Stomach (tissue), 9 donors: ENCODE data around the gene KLF9. TPM values are rescaled to one million over a fixed set of nuclear protein-coding genes. Genes with fewer than 3 reads are reported as not detected.

ENCODE experiments used
- DNase-seq, 2 donors: peaks; one replicate each; pipeline versions ENCODE4 v3.0.0 to v3.0.0-alpha.2; 2013 to 2019
- H3K27ac ChIP-seq, 5 donors: fragments of 200-600 bp in 4 of 5; sonication (generic) in 4 of 5; one replicate each; pipeline ENCODE4 v1.5.1; 2013 to 2019; ENCODE audit warnings: mild to moderate bottlenecking in 1 of 5, moderate library complexity in 1 of 5
- H3K27me3 ChIP-seq, 3 donors: fragments of 200-600 bp; sonication (generic); one replicate each; pipeline ENCODE4 v1.5.1; 2017 to 2019; ENCODE audit warnings: mixed run types in 1 of 3
- H3K36me3 ChIP-seq, 4 donors: fragments of 200-600 bp; sonication (generic); 1 replicate in 3 of 4; 2 replicates in 1 of 4; pipeline ENCODE4 v1.5.1; 2016 to 2019
- H3K4me1 ChIP-seq, 4 donors: fragments of 200-600 bp; sonication (generic); one replicate each; pipeline ENCODE4 v1.5.1; 2016 to 2019
- H3K4me3 ChIP-seq, 4 donors: fragments of 200-600 bp; sonication (generic) in 3 of 4; one replicate each; pipeline ENCODE4 v1.5.1; 2016 to 2019; ENCODE audit warnings: mild to moderate bottlenecking in 1 of 4
- H3K9me3 ChIP-seq, 4 donors: fragments of 200-600 bp; sonication (generic); one replicate each; pipeline ENCODE4 v1.5.1; 2016 to 2019
- EP300 ChIP-seq: sonication (generic); formaldehyde crosslinking; IDR thresholded peaks from one replicate; pipeline ENCODE4 v1.6.1; 2017; ENCODE audit warnings: antibody characterized with exemption
- POLR2A ChIP-seq, 4 donors: fragments of 450-650 bp; IDR thresholded peaks; one replicate each; pipeline ENCODE4 v1.6.1; 2016; ENCODE audit warnings: antibody characterized with exemption in 4 of 4, control low read depth in 2 of 4, mild to moderate bottlenecking in 1 of 4, moderate library complexity in 1 of 4
- POLR2AphosphoS5 ChIP-seq, 3 donors: sonication (generic); formaldehyde crosslinking; IDR thresholded peaks; one replicate each; pipeline ENCODE4 v1.6.1; 2016; ENCODE audit warnings: antibody characterized with exemption in 3 of 3
- WGBS, 5 donors: extraction: QIAGEN DNeasy Blood & Tissue Kit in 3 of 5; methylation state at CpG; one replicate each; pipeline versions ENCODE4 v1.1.5 to v1.1.7; 2013 to 2018; 5-methylcytosine and 5-hydroxymethylcytosine counted together
- intact Hi-C: fragments of 100-400 bp; cut with DNase I; formaldehyde crosslinking; loops from one replicate; pipeline ENCODE4 v1.15.1; 2023; ENCODE audit warnings: low total_unique reads
- polyA plus RNA-seq, 3 donors: library from polyadenylated mRNA; stranded (reverse); fragments of 200-250 nt; gene quantifications; one replicate each; pipeline ENCODE4 v1.2.3, GENCODE V29; 2013
- total RNA-seq, 5 donors: library from RNA; depleted of rRNA; stranded (reverse); fragments of >200 nt; gene quantifications; one replicate each; pipeline versions ENCODE4 v1.1.0 to v1.2.3, GENCODE V29; 2014 to 2016
- TF ChIP-seq, protein P1 (sequence below), 7 experiments: fragments of 450-650 bp in 4 of 7; fragments of 200-600 bp in 3 of 7; sonication (generic) in 3 of 7; IDR thresholded peaks; one replicate each; pipeline ENCODE4 v1.5.1; 2016 to 2019; ENCODE audit warnings: antibody characterized with exemption in 7 of 7, control low read depth in 2 of 7, mild to moderate bottlenecking in 1 of 7
- donor health status: healthy with polysubstance abuse.
- donor health status: Bipolar disorder and iron deficiency.
- donor health status: healthy.

KLF9 gene
- total and polyA plus RNA-seq, 8 donors = 27.9 to 174 (median 55.8) TPM

DNA sequence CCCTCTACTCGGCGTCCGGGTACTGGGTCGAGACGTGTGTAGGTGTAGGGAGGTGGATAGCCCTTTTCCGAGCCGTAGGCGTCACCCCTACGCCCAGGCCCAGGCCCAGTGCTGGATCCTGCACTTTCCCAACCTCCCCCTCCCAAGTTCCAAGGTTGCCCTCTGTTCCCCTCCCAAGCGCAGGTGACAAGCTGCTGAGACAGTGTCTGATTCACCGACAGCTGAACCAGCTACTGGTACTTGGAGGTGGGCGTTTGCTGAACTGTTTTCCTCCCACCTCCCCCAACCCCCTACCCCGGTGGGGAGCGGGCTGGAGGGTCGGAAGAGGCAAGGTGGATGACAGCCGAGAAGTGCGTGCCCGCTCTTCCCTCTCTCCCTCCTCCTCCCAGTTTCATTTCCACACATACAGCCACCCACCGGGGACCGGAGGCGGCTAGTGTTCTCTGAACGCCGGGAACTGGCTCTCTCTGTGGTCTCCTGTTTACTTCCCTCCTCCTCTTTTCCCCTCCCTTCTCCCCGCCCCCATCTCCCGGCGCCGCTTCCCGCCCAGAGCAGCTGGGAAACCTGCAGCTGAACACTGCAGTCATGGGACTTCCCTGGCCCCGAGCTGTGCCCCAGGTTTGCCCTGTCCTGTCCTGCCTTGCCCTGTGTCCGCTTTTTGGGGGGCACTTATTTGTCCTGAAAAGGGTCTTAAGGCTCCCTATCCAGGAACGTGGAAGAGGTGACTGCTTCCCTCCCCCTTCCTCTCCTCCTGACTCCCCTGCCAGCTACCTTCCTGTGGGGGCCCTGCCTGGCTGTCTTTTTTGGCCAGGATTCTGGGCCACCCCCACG is 6.2 kb upstream of the KLF9 start:
- 0 to 1% (median 1%) methylated on average over 31 to 32 of the region's 32 CpGs for whole genome bisulfite sequencing, 5 donors
- Histone ChIP-seq H3K4me3 (peak overlapping the region; percentile 14 to 50 (median 46)), H3K27me3 (no peaks in the 10 kb centered on the region), H3K27ac (peak overlapping the region; percentile 99 to 100 (median 100)), H3K36me3 (no peaks in the 10 kb centered on the region), H3K4me1 (peaks cover 35 to 57% (median 46%) of the 10 kb centered on the region in 4 donors), H3K9me3 (no peaks in the 10 kb centered on the region)
- intact Hi-C loops = loop anchor here (10.0 kb wide), 1 partner anchor 54 kb away; no protein-coding TSS in a partner anchor
- peak; percentile 92 to 94 for DNase-seq
- TF ChIP-seq, protein P1, sequence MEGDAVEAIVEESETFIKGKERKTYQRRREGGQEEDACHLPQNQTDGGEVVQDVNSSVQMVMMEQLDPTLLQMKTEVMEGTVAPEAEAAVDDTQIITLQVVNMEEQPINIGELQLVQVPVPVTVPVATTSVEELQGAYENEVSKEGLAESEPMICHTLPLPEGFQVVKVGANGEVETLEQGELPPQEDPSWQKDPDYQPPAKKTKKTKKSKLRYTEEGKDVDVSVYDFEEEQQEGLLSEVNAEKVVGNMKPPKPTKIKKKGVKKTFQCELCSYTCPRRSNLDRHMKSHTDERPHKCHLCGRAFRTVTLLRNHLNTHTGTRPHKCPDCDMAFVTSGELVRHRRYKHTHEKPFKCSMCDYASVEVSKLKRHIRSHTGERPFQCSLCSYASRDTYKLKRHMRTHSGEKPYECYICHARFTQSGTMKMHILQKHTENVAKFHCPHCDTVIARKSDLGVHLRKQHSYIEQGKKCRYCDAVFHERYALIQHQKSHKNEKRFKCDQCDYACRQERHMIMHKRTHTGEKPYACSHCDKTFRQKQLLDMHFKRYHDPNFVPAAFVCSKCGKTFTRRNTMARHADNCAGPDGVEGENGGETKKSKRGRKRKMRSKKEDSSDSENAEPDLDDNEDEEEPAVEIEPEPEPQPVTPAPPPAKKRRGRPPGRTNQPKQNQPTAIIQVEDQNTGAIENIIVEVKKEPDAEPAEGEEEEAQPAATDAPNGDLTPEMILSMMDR (IDR thresholded peaks at IDR 0.05) = no peak
- TF ChIP-seq EP300 = peak; percentile 81
- peak; percentile 94 to 97 (median 96) for TF ChIP-seq POLR2AphosphoS5 (IDR thresholded peaks at IDR 0.05)
- TF ChIP-seq POLR2A (IDR thresholded peaks at IDR 0.05) = peak in 2 of 4 donors; percentile 69 to 78

DNA sequence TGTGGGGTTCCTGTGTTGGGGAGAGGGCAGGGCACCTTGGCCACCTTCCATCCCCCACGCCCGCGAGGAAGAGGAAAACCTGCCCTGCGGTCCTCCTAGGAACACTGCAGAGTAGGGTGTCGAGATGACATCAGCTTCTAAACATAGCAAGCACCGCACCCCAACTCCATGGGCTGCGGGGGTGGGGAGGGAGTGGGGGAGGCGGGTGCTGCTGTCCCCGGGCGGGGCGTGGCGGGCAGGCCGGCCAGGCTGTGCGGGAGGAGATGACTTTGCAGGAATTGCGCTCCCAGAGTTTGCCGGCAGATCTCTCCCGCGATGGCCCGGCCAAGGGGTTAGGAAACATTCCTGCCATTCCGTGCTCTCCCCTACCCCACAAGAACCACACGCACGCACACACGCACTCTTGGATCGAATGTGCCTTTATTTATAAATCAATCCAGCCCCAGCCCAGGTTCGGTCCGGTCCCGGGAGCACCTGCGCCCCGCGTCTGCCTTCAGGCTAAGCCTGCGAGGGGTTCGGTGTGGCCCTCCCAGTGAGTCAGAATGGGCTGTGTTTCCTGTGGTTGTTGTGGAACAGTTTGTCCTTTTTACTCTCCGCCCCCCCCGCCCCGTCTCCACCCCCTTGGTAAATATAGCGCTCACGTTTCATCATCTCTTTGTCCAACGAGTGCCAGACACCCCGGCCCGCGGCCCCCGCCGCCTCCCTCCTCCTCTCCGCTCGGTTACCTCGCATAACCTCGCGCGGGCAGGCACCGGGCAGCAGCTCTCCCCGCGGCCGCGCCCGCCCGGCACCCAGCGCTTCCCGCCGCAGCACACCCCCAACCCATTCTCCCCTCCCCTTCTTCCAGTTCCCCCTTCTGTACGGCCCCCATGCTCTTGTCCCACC is 5.3 kb upstream of the KLF9 start:
- no peaks in the 10 kb centered on the region for H3K27me3 ChIP-seq
- no peaks in the 10 kb centered on the region for H3K9me3 ChIP-seq
- no peaks in the 10 kb centered on the region for H3K36me3 ChIP-seq
- H3K4me3 ChIP-seq = peak overlapping the region; percentile 27 to 50 (median 46)
- TF ChIP-seq POLR2A (IDR thresholded peaks at IDR 0.05) (peak in 2 of 4 donors; percentile 81 to 85), POLR2AphosphoS5 (IDR thresholded peaks at IDR 0.05) (peak; percentile 95 to 99 (median 98)), EP300 (peak; percentile 96)
- TF ChIP-seq, protein P1 (IDR thresholded peaks at IDR 0.05) = peak in 1 of 7 experiments; percentile 29
- H3K4me1 ChIP-seq = peaks cover 40 to 66% (median 54%) of the 10 kb centered on the region in 4 donors
- WGBS, 5 donors = 0 to 1% (median 1%) methylated on average over 45 to 60 of the region's 60 CpGs
- intact Hi-C loops = loop anchor here (10.0 kb wide), 1 partner anchor 55 kb away; no protein-coding TSS in a partner anchor
- DNase-seq = peak; percentile 94 to 97
- H3K27ac ChIP-seq = peak overlapping the region; percentile 99 to 100 (median 100)

DNA sequence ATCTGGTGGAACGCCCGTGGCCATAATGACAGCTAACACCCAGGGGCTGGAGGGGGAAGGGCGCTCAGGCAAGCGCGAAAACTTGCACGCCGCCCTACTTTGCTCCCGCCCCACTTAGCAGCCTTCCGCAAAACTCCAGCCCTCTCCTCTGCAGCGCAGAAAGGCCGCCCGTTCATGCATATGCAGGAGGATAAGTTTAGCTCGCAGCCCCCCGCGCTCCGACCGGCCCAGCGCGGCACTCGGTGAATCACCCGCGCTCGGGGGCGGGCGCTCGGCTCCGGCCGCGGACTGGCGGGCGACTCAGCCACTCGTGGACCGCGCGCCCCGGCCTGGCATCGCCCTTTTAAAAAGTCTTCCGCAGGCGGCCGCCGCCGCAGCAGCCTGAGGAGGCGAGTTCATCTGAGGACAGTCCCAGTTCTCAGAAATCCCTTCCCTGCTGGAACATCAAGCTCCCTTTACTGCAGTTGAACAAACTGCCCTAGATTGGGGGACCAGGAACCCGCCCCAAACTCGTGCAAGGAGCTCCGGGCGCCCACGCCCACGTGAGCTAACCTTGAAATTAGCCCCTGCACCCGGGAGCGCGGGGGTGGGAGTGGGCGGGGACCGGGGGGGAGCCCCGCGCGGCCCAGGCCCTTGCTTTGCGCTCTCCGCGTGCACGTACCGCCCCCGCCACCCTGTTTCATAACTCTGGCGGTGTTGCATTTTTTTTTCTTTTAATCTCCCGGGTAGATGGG is 4.5 kb upstream of the KLF9 start:
- intact Hi-C loops = no loop called here
- 0 to 1% (median 0%) methylated on average over 35 to 65 of the region's 65 CpGs for WGBS, 5 donors
- Histone ChIP-seq H3K27me3 (no peaks in the 10 kb centered on the region), H3K36me3 (no peaks in the 10 kb centered on the region), H3K9me3 (no peaks in the 10 kb centered on the region), H3K27ac (peak overlapping the region; percentile 99 to 100 (median 100)), H3K4me1 (peaks cover 40 to 68% (median 58%) of the 10 kb centered on the region in 4 donors), H3K4me3 (peak overlapping the region; percentile 27 to 50 (median 42))
- peak; percentile 96 to 97 (median 97) for TF ChIP-seq POLR2AphosphoS5 (IDR thresholded peaks at IDR 0.05)
- TF ChIP-seq POLR2A (IDR thresholded peaks at IDR 0.05) = peak in 2 of 4 donors; percentile 81 to 84
- TF ChIP-seq EP300 = peak; percentile 100
- TF ChIP-seq, protein P1 (IDR thresholded peaks at IDR 0.05) = no peak
- peak; percentile 96 for DNase-seq
